Panc1 (cell line): Measurements from ENCODE around the gene TBC1D7. TPM values are rescaled to one million over a fixed set of nuclear protein-coding genes. Genes with fewer than 3 reads are reported as not detected.

Experiments
- ATAC-seq: fragments of 200-7000 bp; cut with Tn5 transposase; 2 replicates; pipeline ENCODE4 v1.9.1; 2020; ENCODE audit warnings: mild to moderate bottlenecking, moderate library complexity
- BruUV-seq: library from RNA; stranded (reverse); fragments of 400-500 nt; replicated peaks from 2 replicates; lab custom pipeline; 2021; lab: Mats Ljungman, UMichigan
- CTCF ChIA-PET: fragments of 300-600 bp; sonication (Branson Sonifier 250); formaldehyde crosslinking; loops from one replicate; lab custom pipeline; 2022; ENCODE audit warnings: antibody characterized with exemption; lab: Charles Lee
- POLR2A ChIA-PET: fragments of 300-600 bp; sonication (Branson Sonifier 250); formaldehyde crosslinking; loops from one replicate; lab custom pipeline; 2022; ENCODE audit warnings: antibody characterized with exemption; lab: Charles Lee
- DNase-seq: peaks from one replicate; pipeline ENCODE4 v3.0.0-alpha.2; 2010; ENCODE audit warnings: low read depth, low spot score
- H3K27ac ChIP-seq: 2 replicates; pipeline ENCODE4 v1.5.1; 2011; ENCODE audit warnings: mild to moderate bottlenecking, low read length, inconsistent platforms
- H3K27me3 ChIP-seq: fragments of 200-500 bp; sonication (Bioruptor generic); 2 replicates; pipeline ENCODE4 v1.6.0; 2014; ENCODE audit warnings: low read length, inconsistent platforms; ENCODE audit not compliant: control insufficient read depth, insufficient read depth
- H3K36me3 ChIP-seq: fragments of 200-500 bp; sonication (Bioruptor generic); 2 replicates; pipeline ENCODE4 v1.5.1; 2014; ENCODE audit warnings: inconsistent platforms, mild to moderate bottlenecking, low read length, moderate library complexity; ENCODE audit not compliant: control insufficient read depth, insufficient read depth
- H3K4me1 ChIP-seq: 2 replicates; pipeline ENCODE4 v1.5.1; 2011; ENCODE audit warnings: inconsistent platforms, mild to moderate bottlenecking, low read length, moderate library complexity; ENCODE audit not compliant: control insufficient read depth, insufficient read depth
- H3K4me3 ChIP-seq, 2 experiments: 2 replicates each; pipeline ENCODE4 v1.5.1; 2011 to 2012; ENCODE audit warnings: low read depth in 2 of 2, low read length in 2 of 2, mild to moderate bottlenecking in 2 of 2, inconsistent platforms in 1 of 2, moderate library complexity in 1 of 2
- H3K9me3 ChIP-seq: fragments of 200-500 bp; sonication (Bioruptor generic); 2 replicates; pipeline ENCODE4 v1.5.1; 2014; ENCODE audit warnings: low read depth, mild to moderate bottlenecking, inconsistent platforms, low read length, moderate library complexity; ENCODE audit not compliant: control insufficient read depth, insufficient read depth
- POLR2AphosphoS5 ChIP-seq: IDR thresholded peaks from 2 replicates; pipeline ENCODE4 v1.6.1; 2012; ENCODE audit warnings: mild to moderate bottlenecking, low read depth, low read length, moderate library complexity
- SIN3A ChIP-seq: IDR thresholded peaks from 2 replicates; pipeline ENCODE4 v1.6.1; 2012; ENCODE audit warnings: low read depth, mild to moderate bottlenecking, low read length, moderate library complexity, borderline replicate concordance; ENCODE audit not compliant: insufficient read depth
- TCF7L2 ChIP-seq: IDR thresholded peaks from 2 replicates; pipeline ENCODE4 v1.6.1; 2011; ENCODE audit warnings: mild to moderate bottlenecking, low read depth, low read length, inconsistent platforms
- in situ Hi-C: cut with HindIII; loops from 2 replicates; pipeline ENCODE4 v1.10.0; 2016; ENCODE audit warnings: low sequenced_read_pairs, low pct_unique_long_range_greater_than_20kb
- intact Hi-C: fragments of 100-400 bp; cut with micrococcal nuclease; formaldehyde crosslinking; loops from one replicate; pipeline ENCODE4 v1.10.0; 2022; ENCODE audit not compliant: unreplicated experiment
- total RNA-seq: library from RNA; stranded (reverse); gene quantifications from one replicate; pipeline ENCODE4 v1.2.1, GENCODE V29; 2021; ENCODE audit not compliant: unreplicated experiment
- TF ChIP-seq, protein P1 (sequence below), 2 experiments: IDR thresholded peaks; 2 replicates each; pipeline ENCODE4 v1.6.1; 2011 to 2012; ENCODE audit warnings: low read depth in 2 of 2, control low read depth in 1 of 2, low read length in 1 of 2, mild to moderate bottlenecking in 1 of 2, moderate library complexity in 1 of 2; ENCODE audit not compliant: insufficient read depth in 1 of 2
- TF ChIP-seq, protein P2 (sequence below): fragments of 450-650 bp; IDR thresholded peaks from 2 replicates; pipeline ENCODE4 v1.5.1; 2017; ENCODE audit warnings: mild to moderate bottlenecking

TBC1D7 gene
- total RNA-seq, 1 experiment from 2014 or later, result 27.0 TPM

DNA sequence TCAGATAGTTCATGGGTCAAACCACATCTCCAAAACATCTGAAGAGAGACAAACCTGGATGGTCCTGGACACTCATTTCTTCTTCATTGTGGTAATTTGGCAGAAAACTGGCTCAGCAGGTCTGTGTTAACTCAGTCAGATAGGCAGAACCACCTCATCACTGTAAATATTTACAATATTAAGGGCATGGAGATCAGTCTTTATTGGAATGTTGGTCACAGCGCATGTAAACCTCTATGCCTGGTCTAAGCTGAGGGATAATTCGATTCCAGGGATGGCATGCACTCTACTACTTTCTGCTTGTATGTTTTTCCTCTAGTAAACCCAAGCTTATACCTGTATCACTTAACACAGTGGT lies 4.0 kb upstream of the TBC1D7 start:
- no peak for DNase-seq
- intact Hi-C loops, result loop anchor here (10.0 kb wide), 2 partner anchors 242 to 418 kb away; partner anchors contain the start of gene SIRT5
- Histone ChIP-seq H3K36me3 (peaks cover 3% of the 10 kb centered on the region; the same call in 1 of the 2 replicates), H3K4me1 (peaks cover 6% of the 10 kb centered on the region; the same call in 1 of the 2 replicates), H3K4me3 (no peak overlapping the region), H3K9me3 (no peaks in the 10 kb centered on the region), H3K27ac (no peak overlapping the region), H3K27me3 (0 out of 2 replicates have a peak, but pooled peaks cover 3% of the 10 kb centered on the region)
- ChIA-PET CTCF (interaction anchor here (0.6 to 0.8 kb wide), 2 partner anchors 155 to 446 kb away, joined by 3 read pairs; no protein-coding TSS in a partner anchor), POLR2A (no interaction called here)
- in situ Hi-C loops, result no loop called here
- ATAC-seq, result no peak
- TF ChIP-seq TCF7L2, result no peak
- TF ChIP-seq, protein P1, sequence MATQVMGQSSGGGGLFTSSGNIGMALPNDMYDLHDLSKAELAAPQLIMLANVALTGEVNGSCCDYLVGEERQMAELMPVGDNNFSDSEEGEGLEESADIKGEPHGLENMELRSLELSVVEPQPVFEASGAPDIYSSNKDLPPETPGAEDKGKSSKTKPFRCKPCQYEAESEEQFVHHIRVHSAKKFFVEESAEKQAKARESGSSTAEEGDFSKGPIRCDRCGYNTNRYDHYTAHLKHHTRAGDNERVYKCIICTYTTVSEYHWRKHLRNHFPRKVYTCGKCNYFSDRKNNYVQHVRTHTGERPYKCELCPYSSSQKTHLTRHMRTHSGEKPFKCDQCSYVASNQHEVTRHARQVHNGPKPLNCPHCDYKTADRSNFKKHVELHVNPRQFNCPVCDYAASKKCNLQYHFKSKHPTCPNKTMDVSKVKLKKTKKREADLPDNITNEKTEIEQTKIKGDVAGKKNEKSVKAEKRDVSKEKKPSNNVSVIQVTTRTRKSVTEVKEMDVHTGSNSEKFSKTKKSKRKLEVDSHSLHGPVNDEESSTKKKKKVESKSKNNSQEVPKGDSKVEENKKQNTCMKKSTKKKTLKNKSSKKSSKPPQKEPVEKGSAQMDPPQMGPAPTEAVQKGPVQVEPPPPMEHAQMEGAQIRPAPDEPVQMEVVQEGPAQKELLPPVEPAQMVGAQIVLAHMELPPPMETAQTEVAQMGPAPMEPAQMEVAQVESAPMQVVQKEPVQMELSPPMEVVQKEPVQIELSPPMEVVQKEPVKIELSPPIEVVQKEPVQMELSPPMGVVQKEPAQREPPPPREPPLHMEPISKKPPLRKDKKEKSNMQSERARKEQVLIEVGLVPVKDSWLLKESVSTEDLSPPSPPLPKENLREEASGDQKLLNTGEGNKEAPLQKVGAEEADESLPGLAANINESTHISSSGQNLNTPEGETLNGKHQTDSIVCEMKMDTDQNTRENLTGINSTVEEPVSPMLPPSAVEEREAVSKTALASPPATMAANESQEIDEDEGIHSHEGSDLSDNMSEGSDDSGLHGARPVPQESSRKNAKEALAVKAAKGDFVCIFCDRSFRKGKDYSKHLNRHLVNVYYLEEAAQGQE (IDR thresholded peaks at IDR 0.05; ENCODE audit: insufficient read depth in 1 of 2, low read depth in 2 of 2, low read length in 1 of 2), result no peak
- TF ChIP-seq, protein P2, sequence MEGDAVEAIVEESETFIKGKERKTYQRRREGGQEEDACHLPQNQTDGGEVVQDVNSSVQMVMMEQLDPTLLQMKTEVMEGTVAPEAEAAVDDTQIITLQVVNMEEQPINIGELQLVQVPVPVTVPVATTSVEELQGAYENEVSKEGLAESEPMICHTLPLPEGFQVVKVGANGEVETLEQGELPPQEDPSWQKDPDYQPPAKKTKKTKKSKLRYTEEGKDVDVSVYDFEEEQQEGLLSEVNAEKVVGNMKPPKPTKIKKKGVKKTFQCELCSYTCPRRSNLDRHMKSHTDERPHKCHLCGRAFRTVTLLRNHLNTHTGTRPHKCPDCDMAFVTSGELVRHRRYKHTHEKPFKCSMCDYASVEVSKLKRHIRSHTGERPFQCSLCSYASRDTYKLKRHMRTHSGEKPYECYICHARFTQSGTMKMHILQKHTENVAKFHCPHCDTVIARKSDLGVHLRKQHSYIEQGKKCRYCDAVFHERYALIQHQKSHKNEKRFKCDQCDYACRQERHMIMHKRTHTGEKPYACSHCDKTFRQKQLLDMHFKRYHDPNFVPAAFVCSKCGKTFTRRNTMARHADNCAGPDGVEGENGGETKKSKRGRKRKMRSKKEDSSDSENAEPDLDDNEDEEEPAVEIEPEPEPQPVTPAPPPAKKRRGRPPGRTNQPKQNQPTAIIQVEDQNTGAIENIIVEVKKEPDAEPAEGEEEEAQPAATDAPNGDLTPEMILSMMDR, result no peak
- no peak for TF ChIP-seq POLR2AphosphoS5
- no peak for TF ChIP-seq SIN3A
- BruUV-seq, result no TSS peak

DNA sequence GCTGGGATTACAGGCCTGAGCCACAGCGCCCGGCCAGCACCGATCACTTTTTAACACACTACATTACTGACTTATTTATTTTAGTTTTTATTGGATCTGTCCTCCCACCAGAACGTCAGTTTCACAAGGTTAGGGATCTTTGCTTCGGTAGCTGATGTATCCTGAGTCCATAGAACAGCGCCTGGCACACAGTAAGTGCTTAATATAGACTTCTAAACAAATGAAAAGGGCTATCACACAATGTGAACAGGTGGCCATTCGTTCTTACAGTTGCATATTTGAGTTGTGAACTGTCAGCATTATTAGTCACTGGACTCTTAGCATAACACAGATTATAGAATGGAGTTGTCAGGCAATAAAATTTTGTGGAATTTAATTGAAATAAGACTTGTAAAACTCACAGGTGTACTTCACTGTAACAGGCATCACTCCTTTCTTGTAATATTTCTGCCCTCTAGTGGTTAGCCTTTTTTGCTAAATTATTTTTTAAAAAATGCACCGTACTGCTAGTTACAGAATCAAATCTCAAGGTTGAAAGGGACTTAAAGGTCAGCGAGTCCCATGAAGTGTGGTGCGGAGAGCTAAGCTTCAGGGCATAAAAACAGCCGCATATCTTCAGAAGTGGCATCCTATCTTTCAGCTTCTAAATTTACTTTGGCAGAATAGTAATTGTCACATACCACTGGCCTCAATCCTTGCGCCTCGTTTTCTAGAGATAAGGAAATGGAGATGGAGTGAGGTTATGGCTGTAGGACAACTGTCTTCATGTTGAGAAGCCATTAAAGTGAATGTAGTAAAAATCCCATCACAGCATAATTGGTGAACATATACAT lies 3.4 kb upstream of the TBC1D7 start:
- TF ChIP-seq, protein P1 (IDR thresholded peaks at IDR 0.05; ENCODE audit: insufficient read depth in 1 of 2, low read depth in 2 of 2, low read length in 1 of 2), result no peak
- TF ChIP-seq, protein P2, result peak; percentile 75
- TF ChIP-seq TCF7L2 (no peak), POLR2AphosphoS5 (no peak), SIN3A (no peak)
- ChIA-PET CTCF (interaction anchor here (0.8 kb wide), 1 partner anchor 446 kb away, joined by 3 read pairs; no protein-coding TSS in a partner anchor), POLR2A (no interaction called here)
- Histone ChIP-seq H3K4me1 (peaks cover 10% of the 10 kb centered on the region; the same call in 1 of the 2 replicates), H3K36me3 (peaks cover 3% of the 10 kb centered on the region; the same call in 1 of the 2 replicates), H3K4me3 (no peak overlapping the region), H3K27ac (no peak overlapping the region), H3K27me3 (0 out of 2 replicates have a peak, but pooled peaks cover 3% of the 10 kb centered on the region), H3K9me3 (no peaks in the 10 kb centered on the region)
- intact Hi-C loops, result loop anchor here (10.0 kb wide), 2 partner anchors 243 to 417 kb away; partner anchors contain the start of gene SIRT5
- DNase-seq, result no peak
- in situ Hi-C loops, result no loop called here
- no TSS peak for BruUV-seq
- ATAC-seq, result no peak
